ENCODE results near the gene ADGRL3.

GRCh38 chr4:61185288-61185687 lies 14.8 kb upstream of the ADGRL3 start:
- TF ChIP-seq POLR2A (IDR thresholded peaks at IDR 0.05) (no peak), CTCF (IDR thresholded peaks at IDR 0.05) (no peak)
